ENCODE data around the gene C16orf92. TPM values are rescaled to one million over a fixed set of nuclear protein-coding genes. Genes with fewer than 3 reads are reported as not detected.

C16orf92 gene
- total and polyA plus RNA-seq, 2 of the 13 experiments (the other 11 are each of a cell fraction or from before 2014, with no cell fraction given) = not detected

- Histone ChIP-seq H3K27me3 (ENCODE audit: control insufficient read depth in 1 of 2, insufficient read depth in 2 of 2, low read length in 2 of 2) (peaks cover 0 to 5% of the 10 kb centered on the region in 2 experiments; a peak in 1 of 5 replicates), H3K9me3 (ENCODE audit: low read length) (no peaks in the 10 kb centered on the region), H4K20me1 (ENCODE audit: insufficient read depth, low read length) (no peaks in the 10 kb centered on the region), H3K79me2 (ENCODE audit: insufficient read depth, low read length) (peaks cover 9% of the 10 kb centered on the region), H3K27ac (ENCODE audit: extremely low read length, insufficient read depth, low read length) (no peak overlapping the region), H3K4me2 (ENCODE audit: low read depth, low read length) (no peak overlapping the region), H3K4me3 (replicated peaks in 1 of 3; ENCODE audit: insufficient read depth in 1 of 3, low read depth in 2 of 3, low read length in 3 of 3) (no peak overlapping the region), H3K9ac (ENCODE audit: insufficient read depth, low read depth, low read length) (no peak overlapping the region), H3K36me3 (replicated peaks in 1 of 2; ENCODE audit: control insufficient read depth in 1 of 2, insufficient read depth in 2 of 2, low read length in 2 of 2) (peaks cover 0 to 3% of the 10 kb centered on the region in 2 experiments; a peak in 1 of 5 replicates), H2AFZ (ENCODE audit: low read length) (no peak overlapping the region), H3K4me1 (ENCODE audit: insufficient read depth, low read length) (peaks cover 11% of the 10 kb centered on the region; the same call in 1 of the 2 replicates)
- ATAC-seq (no peak), DNase-seq (ENCODE audit: low spot score) (no peak), FAIRE-seq (no peak)
- TF ChIP-seq NCOA2 (CRISPR knock-in tag; IDR thresholded peaks at IDR 0.05) (no peak), SP2 (CRISPR knock-in tag; IDR thresholded peaks at IDR 0.05) (no peak), AGO2 (optimal IDR thresholded peaks at IDR 0.05; ENCODE audit: low read depth, low read length) (peak; percentile 60), EHMT2 (IDR thresholded peaks at IDR 0.05; ENCODE audit: borderline replicate concordance, low read depth, low read length) (no peak), ZKSCAN5 (CRISPR knock-in tag; IDR thresholded peaks at IDR 0.05) (no peak), PCBP1 (IDR thresholded peaks at IDR 0.05; ENCODE audit: borderline replicate concordance, low read depth, low read length) (peak; percentile 76; the same call in 1 of the 2 replicates), CBX1 (IDR thresholded peaks at IDR 0.05; ENCODE audit: low read depth) (no peak), TMF1 (CRISPR knock-in tag; IDR thresholded peaks at IDR 0.05; ENCODE audit: low read depth) (no peak), TCF7 (IDR thresholded peaks at IDR 0.05; ENCODE audit: low read depth) (no peak)
- TF ChIP-seq, protein P1, sequence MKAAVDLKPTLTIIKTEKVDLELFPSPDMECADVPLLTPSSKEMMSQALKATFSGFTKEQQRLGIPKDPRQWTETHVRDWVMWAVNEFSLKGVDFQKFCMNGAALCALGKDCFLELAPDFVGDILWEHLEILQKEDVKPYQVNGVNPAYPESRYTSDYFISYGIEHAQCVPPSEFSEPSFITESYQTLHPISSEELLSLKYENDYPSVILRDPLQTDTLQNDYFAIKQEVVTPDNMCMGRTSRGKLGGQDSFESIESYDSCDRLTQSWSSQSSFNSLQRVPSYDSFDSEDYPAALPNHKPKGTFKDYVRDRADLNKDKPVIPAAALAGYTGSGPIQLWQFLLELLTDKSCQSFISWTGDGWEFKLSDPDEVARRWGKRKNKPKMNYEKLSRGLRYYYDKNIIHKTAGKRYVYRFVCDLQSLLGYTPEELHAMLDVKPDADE (CRISPR knock-in tag; IDR thresholded peaks at IDR 0.05) = no peak
- intact Hi-C loops (cut with micrococcal nuclease; ENCODE audit: unreplicated experiment) = no loop called here
- 95% methylated on average over 33 of the region's 33 CpGs for WGBS (ENCODE audit: low lambda C conversion rate)
- in situ Hi-C loops (cut with HindIII; ENCODE audit: extremely low pct_ligation_motif_present, low pct_unique_long_range_greater_than_20kb) = loop anchor here (10.0 kb wide), 1 partner anchor 136 kb away; the partner anchor contains the start of gene CDIPT
- no TSS peak for BruUV-seq (replicated peaks)
- ChIA-PET POLR2A (no interaction called here), CTCF (ENCODE audit: low intra/inter-chr PET ratio, low total read pairs) (no interaction called here)
These were observed 22.0 kb upstream of the C16orf92 start for GRCh38 chr16:30000735-30001631.
